Mesodermal cell (in vitro differentiated cells): ENCODE results near the gene OAF.

Experiments used
- H3K27ac ChIP-seq: 2 replicates; pipeline ENCODE4 v1.7.0; 2013; ENCODE audit warnings: mild to moderate bottlenecking, low read depth, low read length, moderate library complexity; ENCODE audit not compliant: severe bottlenecking
- H3K36me3 ChIP-seq: 2 replicates; pipeline ENCODE4 v1.7.1; 2013; ENCODE audit warnings: mild to moderate bottlenecking, low read length, moderate library complexity; ENCODE audit not compliant: control insufficient read depth, insufficient read depth
- H3K4me1 ChIP-seq: one replicate; pipeline ENCODE4 v1.7.1; 2013; ENCODE audit warnings: mild to moderate bottlenecking, low read length; ENCODE audit not compliant: insufficient read depth, control insufficient read depth, poor library complexity, severe bottlenecking
- H3K4me3 ChIP-seq: 2 replicates; pipeline ENCODE4 v1.7.0; 2013; ENCODE audit warnings: low read length, control low read depth, mild to moderate bottlenecking; ENCODE audit not compliant: insufficient read depth, poor library complexity, severe bottlenecking; ENCODE audit errors: extremely low read depth
- H3K9me3 ChIP-seq: 2 replicates; pipeline ENCODE4 v1.7.1; 2013; ENCODE audit warnings: mild to moderate bottlenecking, low read length, moderate library complexity; ENCODE audit not compliant: control insufficient read depth
- WGBS, 2 experiments: methylation state at CpG; one replicate each; pipeline ENCODE4 v1.1.5; 2013; ENCODE audit warnings: missing lambda C conversion rate in 2 of 2; ENCODE audit not compliant: insufficient coverage in 2 of 2; 5-methylcytosine and 5-hydroxymethylcytosine counted together

Gene OAF

GRCh38 chr11:120216426-120217102 lies 5.7 kb downstream of the OAF start:
- Histone ChIP-seq H3K36me3 (peaks cover 23% of the 10 kb centered on the region), H3K4me1 (peaks cover 47% of the 10 kb centered on the region), H3K4me3 (no peak overlapping the region), H3K9me3 (no peaks in the 10 kb centered on the region), H3K27ac (no peak overlapping the region)
- 89 to 91% methylated on average over 8 of the region's 8 CpGs for WGBS, 2 experiments

GRCh38 chr11:120217526-120217925 lies 6.7 kb downstream of the OAF start:
- Histone ChIP-seq H3K27ac (no peak overlapping the region), H3K4me3 (no peak overlapping the region), H3K36me3 (peaks cover 26% of the 10 kb centered on the region), H3K9me3 (no peaks in the 10 kb centered on the region), H3K4me1 (peaks cover 47% of the 10 kb centered on the region)
- WGBS, 2 experiments: 86 to 92% methylated on average over 7 to 11 of the region's 12 CpGs

GRCh38 chr11:120217941-120218694 lies 7.3 kb downstream of the OAF start:
- 63 to 64% methylated on average over 9 to 11 of the region's 12 CpGs for WGBS, 2 experiments
- Histone ChIP-seq H3K36me3 (peaks cover 26% of the 10 kb centered on the region), H3K27ac (peak overlapping the region; percentile 49), H3K4me3 (no peak overlapping the region), H3K4me1 (peaks cover 42% of the 10 kb centered on the region), H3K9me3 (no peaks in the 10 kb centered on the region)

DNA sequence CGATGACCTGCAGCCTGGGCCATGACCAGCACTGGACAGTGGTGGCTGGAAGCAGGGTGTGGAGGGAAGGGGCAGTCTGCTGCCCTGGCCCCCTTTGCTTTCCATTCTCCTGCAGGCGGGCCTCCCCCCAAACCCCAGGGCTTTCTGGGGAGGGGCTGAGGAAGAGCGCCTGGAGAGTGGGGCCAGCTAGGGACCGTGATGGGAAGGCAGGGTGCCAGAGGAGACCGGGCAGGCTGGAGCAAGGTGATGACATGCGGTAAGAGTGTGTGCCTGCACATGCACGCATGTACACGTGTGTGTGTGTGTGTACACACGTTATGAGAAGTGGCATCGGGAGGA lies 7.8 kb downstream of the OAF start:
- Histone ChIP-seq H3K36me3 (peaks cover 26% of the 10 kb centered on the region), H3K27ac (no peak overlapping the region), H3K4me3 (no peak overlapping the region), H3K4me1 (peaks cover 38% of the 10 kb centered on the region), H3K9me3 (no peaks in the 10 kb centered on the region)
- 90 to 95% methylated on average over 6 to 9 of the region's 10 CpGs for WGBS, 2 experiments

GRCh38 chr11:120219232-120219937 lies 8.6 kb downstream of the OAF start:
- Histone ChIP-seq H3K36me3 (peaks cover 24% of the 10 kb centered on the region), H3K4me1 (peaks cover 45% of the 10 kb centered on the region), H3K27ac (no peak overlapping the region), H3K9me3 (no peaks in the 10 kb centered on the region), H3K4me3 (no peak overlapping the region)
- 89 to 98% methylated on average over 12 to 13 of the region's 13 CpGs for WGBS, 2 experiments

DNA sequence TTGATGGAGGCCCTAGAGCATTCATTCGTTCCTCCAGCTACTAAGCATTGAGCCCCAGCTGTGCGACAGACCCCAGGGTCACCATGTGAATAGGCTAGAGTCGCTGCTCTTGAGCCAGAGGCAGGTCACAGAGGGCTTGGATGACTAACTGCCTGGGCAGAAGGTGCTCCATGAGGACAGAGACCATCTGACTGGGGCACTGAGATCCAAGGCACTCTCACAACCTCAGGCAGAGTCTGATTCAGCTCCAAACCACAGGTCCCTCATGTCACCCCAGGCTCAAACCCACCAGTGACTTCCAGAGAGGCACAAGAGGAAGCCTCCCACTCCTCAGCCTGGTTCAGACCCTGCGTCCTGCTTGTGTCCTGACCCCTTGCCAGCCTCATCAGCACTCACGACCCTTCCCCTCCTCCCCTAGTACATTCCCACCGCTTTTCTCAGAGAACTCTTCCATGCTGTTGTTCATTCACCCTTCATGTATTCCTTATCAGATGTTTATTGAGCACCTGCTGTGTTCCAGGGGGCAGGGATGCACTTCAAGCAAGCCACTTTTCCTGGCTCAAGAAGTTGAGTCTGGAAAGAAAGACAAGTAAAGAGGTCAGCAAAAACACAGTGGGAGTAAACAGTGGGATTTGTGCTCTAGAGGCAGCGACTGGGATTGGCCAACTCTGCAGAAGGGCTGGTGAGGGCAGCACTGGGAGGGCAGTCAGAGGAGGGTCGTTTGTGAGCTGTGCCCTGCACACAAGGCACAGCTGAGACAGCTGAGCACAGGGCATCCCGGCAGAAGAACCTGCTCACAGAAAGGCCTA lies 9.3 kb downstream of the OAF start:
- WGBS, 2 experiments: 69 to 75% methylated on average over 8 to 9 of the region's 9 CpGs
- Histone ChIP-seq H3K36me3 (peaks cover 17% of the 10 kb centered on the region), H3K27ac (no peak overlapping the region), H3K4me1 (peaks cover 52% of the 10 kb centered on the region), H3K9me3 (no peaks in the 10 kb centered on the region), H3K4me3 (no peak overlapping the region)

GRCh38 chr11:120220747-120221037 lies 9.9 kb downstream of the OAF start:
- no peak overlapping the region for H3K27ac ChIP-seq
- peaks cover 52% of the 10 kb centered on the region for H3K4me1 ChIP-seq
- H3K4me3 ChIP-seq: no peak overlapping the region
- peaks cover 13% of the 10 kb centered on the region for H3K36me3 ChIP-seq
- WGBS, 2 experiments: 91% methylated on average over 4 of the region's 4 CpGs
- no peaks in the 10 kb centered on the region for H3K9me3 ChIP-seq

- no CpG with 5 or more reads among the region's 1 CpG for WGBS, 2 experiments
- no peak overlapping the region for H3K4me3 ChIP-seq
- no peak overlapping the region for H3K27ac ChIP-seq
- H3K36me3 ChIP-seq: peaks cover 15% of the 10 kb centered on the region
- H3K9me3 ChIP-seq: no peaks in the 10 kb centered on the region
- peaks cover 47% of the 10 kb centered on the region for H3K4me1 ChIP-seq
Observed at GRCh38 chr11:120221115-120221752, 10.4 kb downstream of the OAF start.

DNA sequence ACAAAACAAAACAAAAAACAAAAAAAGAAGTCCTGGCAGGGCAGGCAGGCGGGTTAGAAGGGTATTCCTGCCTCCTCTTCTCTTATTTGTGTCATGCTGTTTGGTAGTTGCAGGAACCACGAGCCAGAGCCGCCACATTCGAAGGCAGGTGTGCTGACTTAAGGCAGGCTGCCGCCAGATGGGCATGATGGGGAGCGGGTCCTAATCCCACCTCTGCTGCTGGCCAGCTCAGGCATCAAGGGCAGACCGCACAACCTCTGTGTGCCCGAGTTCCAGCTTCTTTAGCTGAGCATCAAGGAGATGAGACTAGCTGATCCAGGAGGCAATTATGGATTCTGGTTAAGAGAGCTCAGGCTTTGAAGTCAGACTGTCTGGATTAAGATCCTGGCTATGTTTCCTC lies 12.1 kb downstream of the OAF start:
- Histone ChIP-seq H3K27ac (no peak overlapping the region), H3K9me3 (no peaks in the 10 kb centered on the region), H3K4me3 (no peak overlapping the region), H3K36me3 (peaks cover 25% of the 10 kb centered on the region), H3K4me1 (peaks cover 39% of the 10 kb centered on the region)
- WGBS, 2 experiments: 91 to 95% methylated on average over 7 of the region's 8 CpGs

GRCh38 chr11:120223793-120224192 lies 13.0 kb downstream of the OAF start:
- H3K4me1 ChIP-seq: peaks cover 31% of the 10 kb centered on the region
- no peak overlapping the region for H3K27ac ChIP-seq
- H3K4me3 ChIP-seq: no peak overlapping the region
- no peaks in the 10 kb centered on the region for H3K9me3 ChIP-seq
- 100% methylated on average over 1 of the region's 1 CpG; no CpG with 5 or more reads in 1 of the 2 experiments for WGBS, 2 experiments
- peaks cover 30% of the 10 kb centered on the region for H3K36me3 ChIP-seq
